Measurements from ENCODE around the gene ASCL4.

The ASCL4 gene

DNA sequence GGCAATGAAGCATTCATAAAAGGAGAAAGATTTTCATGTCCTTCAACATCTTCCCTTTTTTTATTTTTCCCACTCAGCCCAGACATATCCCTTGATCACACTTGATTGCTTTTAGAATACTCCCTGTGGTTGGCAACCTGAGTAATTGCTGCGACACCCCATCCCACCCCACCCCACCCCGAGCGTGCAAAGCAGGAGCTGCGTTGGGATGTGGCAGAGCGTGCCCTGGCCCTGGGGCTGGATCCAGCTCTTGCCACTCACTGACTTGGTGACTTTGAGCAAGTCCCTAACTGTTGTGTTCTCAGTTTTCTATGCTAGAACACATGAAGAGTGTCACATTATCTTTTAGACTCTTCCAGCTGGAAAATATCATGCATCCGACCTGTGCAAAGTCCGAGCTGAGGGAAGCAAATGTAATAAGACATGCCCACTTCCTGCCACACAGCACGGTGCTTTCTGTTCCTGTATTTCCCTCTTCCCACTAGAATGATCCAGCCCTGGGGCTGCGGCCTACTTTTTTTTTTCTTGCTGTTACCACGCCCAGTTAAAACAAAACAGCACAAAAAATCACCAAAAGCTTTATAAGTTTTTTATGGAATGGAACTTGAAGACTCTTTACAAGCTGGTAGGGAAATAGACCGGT, 4.0 kb downstream of the ASCL4 start:
- DNase-seq (ENCODE audit: low read depth, low spot score), result no peak

DNA sequence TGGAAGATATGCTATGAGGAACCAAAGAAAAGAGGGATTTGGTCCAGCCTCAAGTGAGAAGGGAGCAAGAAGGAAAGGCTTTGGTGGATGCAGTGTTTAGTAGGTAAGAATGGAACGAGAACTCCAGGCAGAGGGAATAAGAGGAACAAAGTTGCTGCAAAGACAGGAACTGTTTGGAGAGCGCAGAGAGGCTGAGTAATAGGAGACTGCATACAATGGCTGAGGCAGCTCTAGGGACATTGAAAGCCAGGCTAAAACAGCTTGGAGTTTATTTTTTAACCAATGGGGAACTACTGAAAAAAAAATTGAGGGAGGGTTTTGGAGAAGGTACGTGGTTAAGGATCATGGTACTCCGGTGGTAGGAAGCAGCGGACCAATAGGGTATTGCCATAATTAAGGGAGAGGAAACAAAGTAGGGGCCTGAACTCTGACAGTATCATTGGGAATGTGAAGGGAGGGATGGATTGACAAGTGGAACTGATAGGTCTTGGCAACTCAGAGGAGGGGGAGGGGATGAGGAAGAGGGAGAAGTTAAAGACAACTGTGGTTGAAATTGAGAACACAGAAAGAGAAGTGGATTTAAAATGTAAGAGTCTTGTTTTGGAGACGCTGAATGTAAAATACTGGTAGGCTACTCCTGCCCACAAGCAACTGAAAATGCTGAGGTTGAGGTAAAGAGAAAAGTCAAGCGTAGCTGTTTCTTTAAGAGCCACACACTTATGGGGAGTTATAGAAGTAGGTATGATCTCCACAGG, 4.8 kb downstream of the ASCL4 start:
- DNase-seq (ENCODE audit: low read depth, low spot score), result no peak

DNA sequence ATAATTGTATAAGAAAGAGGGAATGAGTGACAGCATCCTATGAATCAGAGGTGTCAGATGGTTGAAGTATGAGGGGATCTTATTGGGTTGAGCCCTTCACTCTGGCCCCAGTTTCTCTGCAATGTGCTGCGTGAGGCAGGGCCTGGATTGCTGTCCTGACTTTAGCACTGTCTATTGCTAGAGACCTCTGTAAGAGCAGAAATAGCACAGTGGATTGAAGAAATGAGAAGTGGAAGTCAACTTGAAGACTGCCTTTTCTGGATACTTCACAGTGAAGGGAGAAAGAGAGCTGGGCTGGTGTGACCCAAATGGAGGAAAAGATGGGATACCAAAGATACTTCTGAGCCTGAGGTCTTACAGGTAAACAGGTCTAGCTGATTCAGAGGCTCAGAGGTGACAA, 5.8 kb downstream of the ASCL4 start:
- DNase-seq (ENCODE audit: low read depth, low spot score), result no peak

DNA sequence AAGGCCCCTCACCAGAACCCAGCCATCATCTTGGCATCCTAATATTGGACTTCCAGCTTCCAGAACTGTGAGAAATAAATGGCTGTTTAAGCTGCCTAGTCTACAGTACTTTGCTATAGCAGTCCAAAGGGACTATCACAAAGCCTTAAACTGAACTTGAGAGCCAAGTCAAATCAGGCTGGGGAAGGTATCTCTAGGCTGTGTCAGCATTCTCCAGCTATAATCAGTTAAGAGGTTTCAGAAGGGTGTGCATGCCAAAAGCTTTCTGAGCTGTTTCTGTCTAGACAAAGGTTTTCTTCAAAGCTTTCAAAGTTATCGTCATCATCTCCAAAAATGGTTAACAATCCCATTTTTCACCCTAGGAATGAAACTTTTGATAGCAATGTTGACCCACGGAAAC, 7.6 kb downstream of the ASCL4 start:
- DNase-seq (ENCODE audit: low read depth, low spot score), result no peak

DNA sequence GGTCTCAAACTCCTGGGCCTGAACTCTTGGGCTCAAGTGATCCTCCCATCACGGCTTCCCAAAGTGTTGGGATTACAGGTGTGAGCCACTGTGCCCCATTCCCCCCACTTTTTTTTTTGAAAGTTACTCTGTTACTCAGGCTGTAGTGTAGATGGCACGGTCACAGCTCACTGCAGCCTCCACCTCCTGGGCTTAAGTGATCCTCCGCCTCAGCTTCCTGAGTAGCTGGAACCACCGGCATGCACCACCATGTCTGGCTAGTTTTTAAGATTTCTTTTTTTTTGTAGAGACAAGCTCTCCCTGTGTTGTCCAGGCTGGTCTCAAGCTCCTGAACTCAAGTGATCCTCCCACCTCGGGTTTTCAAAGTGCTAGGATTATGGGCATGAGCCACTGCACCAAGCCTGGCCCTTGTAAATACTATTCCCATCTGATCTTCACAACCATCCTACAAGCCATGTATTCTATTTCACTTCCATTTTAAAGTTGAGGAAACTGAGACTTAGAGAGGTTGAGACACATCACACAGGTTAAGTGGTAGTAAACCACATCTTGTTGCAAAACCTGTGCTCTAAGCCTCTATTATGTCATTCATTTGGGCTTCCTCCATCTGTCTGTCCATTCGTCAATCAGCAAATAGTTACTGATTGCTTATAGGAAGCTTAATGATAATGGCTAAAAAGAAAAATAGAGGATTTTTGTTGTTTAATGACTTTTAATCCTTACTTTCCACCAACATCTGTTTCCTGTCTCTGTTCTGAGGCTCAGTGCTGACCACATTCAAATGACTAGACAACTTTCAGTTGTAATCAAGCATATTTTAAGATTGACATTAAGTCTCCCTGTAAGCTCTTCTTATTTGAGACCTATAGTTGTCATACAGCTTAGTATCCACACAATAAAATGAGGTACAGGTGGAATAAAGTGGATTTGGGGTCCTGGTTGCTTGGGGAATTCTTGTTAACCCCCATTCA, 9.2 kb downstream of the ASCL4 start:
- no peak for DNase-seq (ENCODE audit: low read depth, low spot score)

DNA sequence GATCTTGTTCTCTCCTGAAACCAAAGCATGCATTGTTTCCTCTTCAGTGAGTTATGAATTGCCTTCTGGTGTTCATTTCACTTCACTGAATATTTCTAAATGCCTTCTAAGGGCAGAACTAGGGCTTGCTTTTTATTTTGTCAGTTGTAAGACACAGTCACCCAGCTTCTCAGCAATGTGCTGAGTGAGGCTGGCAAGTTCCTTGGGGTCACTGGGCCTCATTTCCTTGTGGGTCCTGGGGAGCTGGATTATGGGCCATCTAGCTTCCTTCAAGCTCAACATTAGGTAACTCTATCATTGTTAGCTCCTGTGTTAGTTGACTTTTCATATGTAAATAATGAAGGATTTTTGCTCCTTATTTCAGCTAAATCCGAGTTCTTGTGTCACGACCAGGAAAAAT, 13.8 kb downstream of the ASCL4 start:
- no peak for DNase-seq (ENCODE audit: low read depth, low spot score)

DNA sequence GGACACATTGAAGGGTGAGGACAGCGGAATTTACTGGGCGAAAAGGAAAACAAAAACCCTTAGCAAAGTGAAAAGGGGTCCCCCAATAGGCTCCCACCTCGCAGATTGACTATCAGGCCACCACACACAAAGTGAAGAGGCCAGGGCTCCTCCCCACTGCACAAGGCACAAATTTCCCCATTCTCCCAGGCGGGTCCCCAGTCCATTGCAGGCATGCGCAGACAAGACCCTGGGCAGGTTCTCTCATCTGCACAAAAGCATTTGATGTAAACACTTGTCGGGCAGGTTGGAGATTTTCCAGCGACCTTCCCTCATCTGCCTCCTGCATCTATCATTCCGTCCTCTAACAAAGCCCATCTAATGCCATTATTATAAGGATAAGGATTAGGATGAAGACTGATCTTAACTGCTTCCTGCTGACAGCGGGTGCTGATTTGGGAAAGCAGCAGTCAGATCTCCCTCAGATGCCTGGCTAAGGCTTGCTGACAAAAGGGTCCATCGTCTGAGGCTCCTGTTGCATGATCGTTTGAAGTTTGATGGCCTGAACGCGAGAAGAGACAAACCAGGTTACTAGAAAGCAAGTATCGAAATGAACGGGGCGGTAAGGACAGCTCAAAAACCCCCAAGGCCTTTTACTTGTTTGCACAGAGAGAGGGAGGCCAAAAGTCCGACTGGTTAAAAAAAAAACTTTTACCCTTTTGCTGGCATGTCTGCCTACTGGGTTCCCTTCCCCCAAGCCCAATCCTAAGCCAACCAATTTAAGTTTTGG, 14.4 kb downstream of the ASCL4 start:
- no peak for DNase-seq (ENCODE audit: low read depth, low spot score)

DNA sequence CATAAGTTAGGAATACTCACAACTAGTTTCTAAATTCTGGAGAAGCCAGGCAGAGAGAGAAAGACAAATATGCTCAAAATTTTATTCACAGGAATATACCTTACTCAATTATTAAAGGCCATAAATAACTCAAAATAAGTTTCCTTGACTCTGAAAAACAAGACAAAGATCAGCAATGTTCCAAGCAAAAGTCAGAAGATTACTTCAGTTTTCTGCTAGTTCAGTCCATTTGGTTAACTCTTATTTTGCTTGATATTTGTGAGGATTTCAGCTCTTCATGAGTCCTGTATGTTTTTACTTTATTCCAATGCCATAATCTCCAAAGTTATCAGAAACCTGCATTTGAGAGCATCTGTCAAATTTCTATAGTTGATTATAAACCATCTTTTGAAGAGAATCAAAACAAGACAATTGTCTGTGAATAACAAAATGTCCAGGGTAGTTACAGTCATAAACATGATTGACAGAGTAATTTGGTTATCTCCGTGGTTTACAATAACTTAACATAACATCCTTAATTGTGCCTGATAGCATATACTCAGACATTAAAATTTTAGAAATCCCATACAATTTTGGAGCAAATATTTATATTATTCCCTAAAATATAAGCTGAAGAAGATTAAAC, 17.1 kb downstream of the ASCL4 start:
- no peak for DNase-seq (ENCODE audit: low read depth, low spot score)

DNA sequence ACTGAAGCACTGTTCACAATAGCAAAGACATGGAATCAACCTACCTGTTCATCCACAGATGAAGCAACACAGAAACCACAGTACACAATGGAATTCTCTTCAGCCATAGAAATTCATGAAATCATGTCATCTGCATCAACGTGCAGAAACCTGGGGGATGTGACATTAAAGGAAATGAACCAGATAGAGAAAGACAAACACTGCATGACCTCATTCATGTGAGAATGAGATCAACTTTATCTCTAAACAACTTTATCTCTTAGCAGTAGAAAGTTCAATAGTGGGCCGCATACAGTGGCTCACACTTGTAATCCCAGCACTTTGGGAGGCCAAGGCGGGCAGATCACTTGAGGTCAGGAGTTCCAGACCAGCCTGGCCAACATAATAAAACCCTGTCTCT, 19.9 kb downstream of the ASCL4 start:
- no peak for DNase-seq (ENCODE audit: low read depth, low spot score)

DNA sequence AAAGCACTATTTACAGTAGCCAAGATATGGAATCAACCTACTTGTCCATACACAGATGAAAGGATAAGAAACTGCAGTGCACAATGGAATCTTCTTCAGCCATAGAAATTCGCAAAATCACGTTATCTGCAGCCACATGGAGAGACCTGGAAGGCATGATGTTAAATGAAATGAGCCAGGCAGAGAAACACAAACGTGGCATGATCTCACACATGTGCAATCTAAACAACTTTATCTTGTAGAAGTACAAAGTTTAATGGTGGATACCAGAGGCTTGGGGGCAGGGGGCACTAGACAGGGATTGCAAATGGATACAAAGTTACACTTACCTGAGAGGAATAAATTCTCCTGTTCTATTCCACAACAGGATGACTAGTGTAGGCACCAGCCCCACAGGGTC, 24.1 kb downstream of the ASCL4 start:
- DNase-seq (ENCODE audit: low read depth, low spot score), result no peak

DNA sequence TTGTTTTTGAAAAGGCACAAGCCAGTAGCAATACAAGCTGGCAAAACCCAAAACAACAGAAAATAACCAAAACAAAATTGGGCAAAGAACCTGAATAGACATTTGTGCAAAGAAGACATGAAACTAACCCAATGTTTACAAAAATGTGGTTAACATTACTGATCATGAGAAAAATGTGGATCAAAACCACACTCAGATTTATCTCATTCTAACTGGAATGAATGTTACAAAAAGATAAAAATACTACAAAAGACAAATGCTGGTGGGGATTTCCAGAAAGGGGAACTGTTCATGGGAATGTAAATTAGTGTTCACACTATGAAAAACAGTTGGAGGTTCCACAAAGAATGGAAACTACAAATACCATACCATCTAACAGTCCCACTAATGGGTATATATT, 26.6 kb downstream of the ASCL4 start:
- DNase-seq (ENCODE audit: low read depth, low spot score), result no peak

DNA sequence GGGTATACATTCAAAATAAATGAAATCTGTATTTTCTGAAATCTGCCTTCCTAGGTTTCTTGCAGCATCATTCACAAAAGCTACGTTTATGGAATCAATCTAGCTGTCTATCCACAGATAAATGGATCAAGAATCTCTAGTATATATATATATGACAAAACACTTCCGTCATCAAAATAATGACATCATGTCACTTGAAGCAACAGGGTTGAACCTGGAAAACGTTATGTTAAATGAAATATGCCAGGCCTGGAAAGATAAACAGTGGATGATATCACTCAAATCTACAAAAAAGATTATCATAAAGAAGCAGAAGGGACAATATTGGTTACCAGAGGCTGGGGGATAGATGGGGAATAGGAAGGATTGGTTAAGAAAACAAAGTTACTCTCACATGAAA, 28.6 kb downstream of the ASCL4 start:
- DNase-seq (ENCODE audit: low read depth, low spot score), result no peak

DNA sequence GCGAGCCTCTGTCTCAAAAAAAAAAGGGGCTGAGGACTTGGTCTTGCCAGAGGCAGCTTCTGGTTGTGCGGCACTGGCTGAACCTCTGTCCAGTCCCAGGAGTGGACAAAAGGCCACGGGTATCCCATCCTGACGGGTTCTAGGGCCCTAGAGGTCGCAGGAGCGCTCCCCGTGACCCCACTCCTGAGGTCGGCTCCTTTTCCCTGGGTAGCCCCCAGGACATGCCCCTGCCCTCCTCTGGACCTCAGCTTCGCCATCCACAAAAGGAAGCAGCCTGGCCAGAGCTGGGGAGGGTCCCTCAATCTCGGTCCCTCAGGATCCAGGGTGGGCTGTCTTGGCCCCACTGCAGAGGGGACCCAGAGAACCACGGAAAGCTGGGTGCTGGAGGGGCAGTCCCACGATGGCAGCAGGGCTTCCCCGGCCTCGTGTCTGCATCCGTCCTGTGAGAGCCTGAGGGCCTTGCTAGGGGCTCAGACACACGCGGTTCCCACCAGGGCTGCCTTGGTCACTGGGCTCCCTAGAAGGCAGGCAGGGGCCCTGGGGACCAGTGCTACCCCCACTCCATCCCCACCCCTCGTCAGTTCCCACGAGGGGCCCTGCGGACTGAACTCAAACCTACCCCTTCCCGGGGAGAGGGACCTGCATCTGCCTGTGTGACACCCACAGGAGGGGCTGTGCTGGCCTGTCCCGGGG, 31.1 kb downstream of the ASCL4 start:
- no peak for DNase-seq (ENCODE audit: low read depth, low spot score)

DNA sequence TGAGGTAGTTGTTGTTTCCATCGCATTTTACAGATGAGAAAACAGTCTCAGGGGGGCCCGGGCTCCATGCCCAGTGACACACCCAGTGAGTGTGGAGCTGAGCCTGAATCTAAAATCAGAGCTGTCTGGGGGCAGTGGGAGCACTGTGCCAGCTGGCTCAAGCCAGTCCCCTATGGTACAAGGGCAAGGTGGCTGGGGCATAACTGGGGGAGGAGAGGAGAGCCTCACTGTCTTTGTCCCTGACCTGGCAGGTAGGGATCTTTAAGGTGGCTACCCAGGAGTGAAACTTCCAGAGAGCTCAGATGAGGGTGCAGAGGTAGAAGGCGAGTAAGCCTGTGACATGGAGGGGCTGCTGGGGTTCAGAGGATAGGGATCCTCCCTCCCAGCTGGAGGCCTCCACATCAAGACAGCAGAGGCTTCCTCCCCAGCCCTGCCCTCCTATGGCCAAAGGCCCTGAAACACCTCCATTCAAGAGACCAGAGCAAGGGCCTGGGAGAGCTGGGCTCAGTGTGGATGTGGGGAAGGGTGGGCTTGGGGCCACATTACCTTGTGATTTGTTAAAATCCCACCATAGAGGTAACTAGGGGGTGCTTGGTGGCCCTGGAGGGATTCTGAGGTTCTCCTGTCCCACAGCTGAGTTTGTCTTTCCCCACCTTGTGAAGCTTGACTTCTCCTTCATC, 33.1 kb downstream of the ASCL4 start:
- DNase-seq (ENCODE audit: low read depth, low spot score), result no peak

DNA sequence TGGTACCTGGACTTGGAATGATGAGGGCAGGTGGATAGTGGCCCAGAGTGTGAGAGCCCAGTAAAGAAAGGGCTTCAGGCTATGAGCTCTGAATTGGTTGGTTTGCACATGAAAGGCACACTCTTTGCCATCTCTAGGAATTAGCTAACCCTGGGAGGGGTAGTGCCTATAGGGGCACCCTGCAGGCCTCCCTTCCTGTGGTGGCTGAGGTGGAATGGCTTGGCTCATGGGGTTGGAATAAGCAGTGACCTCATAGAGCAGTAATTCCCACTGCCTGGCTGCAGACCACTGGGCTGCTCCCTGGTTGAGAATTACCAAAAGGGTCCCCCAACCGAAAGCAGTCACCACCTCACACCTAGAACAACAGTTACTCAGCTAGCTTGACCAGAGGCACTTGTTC, 42.7 kb downstream of the ASCL4 start:
- no peak for DNase-seq (ENCODE audit: low read depth, low spot score)

DNA sequence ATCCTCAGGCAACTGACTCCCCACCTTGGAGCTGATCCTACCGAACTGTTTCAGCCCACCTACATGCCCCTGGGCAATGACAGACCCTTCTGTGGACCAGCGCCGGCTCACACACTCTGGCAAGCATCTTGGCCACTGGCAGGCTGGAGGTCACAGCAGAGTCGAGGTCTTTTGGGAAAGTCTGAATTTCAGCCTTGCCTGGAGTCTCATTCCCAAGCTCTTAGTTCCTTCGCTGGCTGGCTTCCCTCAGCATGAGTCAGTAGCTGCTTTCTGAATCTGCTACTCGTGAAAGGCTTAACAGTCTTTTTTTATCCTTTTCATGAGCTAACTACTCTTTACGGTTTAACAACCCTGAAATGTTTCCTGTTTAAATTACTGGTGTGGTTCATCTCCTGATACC, 44.5 kb downstream of the ASCL4 start:
- DNase-seq (ENCODE audit: low read depth, low spot score), result no peak

DNA sequence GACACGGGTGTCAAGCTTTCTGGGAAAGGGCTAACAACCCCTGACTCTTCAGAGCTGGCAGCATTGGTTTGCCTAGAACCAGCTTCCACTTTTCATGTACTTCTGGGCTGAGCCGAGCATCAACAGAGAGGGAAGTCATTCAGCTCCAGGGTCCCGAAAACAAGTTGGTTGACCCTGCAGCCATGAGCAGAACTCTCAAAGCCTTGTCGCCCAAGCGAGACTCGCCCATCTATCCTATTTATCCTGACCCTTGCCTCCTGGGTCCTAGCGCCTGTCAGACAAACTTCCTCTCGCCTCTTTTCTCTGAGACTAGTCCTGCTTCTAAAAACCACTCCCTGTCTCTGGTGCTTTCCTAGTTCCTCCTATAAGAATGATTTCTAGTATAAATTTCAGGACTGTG, 47.9 kb downstream of the ASCL4 start:
- DNase-seq (ENCODE audit: low read depth, low spot score), result no peak
